HEK293T (cell line): ENCODE measurements around the gene MLN.

Source experiments
- ARNT ChIP-seq: fragments of 450-650 bp; IDR thresholded peaks from 2 replicates; pipeline ENCODE4 v1.6.1; 2017; ENCODE audit warnings: mild to moderate bottlenecking
- BHLHE40 ChIP-seq: fragments of 450-650 bp; IDR thresholded peaks from 2 replicates; pipeline ENCODE4 v1.6.1; 2016; ENCODE audit warnings: mild to moderate bottlenecking, moderate library complexity, borderline replicate concordance
- ELF4 ChIP-seq: fragments of 450-650 bp; IDR thresholded peaks from 2 replicates; pipeline ENCODE4 v1.6.1; 2017; ENCODE audit warnings: antibody characterized with exemption
- FOXK2 ChIP-seq: fragments of 450-650 bp; IDR thresholded peaks from 2 replicates; pipeline ENCODE4 v1.6.1; 2016; ENCODE audit warnings: mild to moderate bottlenecking
- FOXM1 ChIP-seq: fragments of 450-650 bp; IDR thresholded peaks from 2 replicates; pipeline ENCODE4 v1.6.1; 2017; ENCODE audit warnings: mild to moderate bottlenecking, borderline replicate concordance
- HDGF ChIP-seq: fragments of 450-650 bp; IDR thresholded peaks from 2 replicates; pipeline ENCODE4 v1.6.1; 2017; ENCODE audit warnings: antibody characterized with exemption, borderline replicate concordance
- L3MBTL2 ChIP-seq: fragments of 450-650 bp; conservative IDR thresholded peaks from 2 replicates; pipeline ENCODE4 v1.6.1; 2016; ENCODE audit warnings: mild to moderate bottlenecking
- LEF1 ChIP-seq: fragments of 450-650 bp; IDR thresholded peaks from 2 replicates; pipeline ENCODE4 v1.6.1; 2017; ENCODE audit warnings: mild to moderate bottlenecking, borderline replicate concordance
- SP1 ChIP-seq: fragments of 450-650 bp; IDR thresholded peaks from 2 replicates; pipeline ENCODE4 v1.6.1; 2017
- SUZ12 ChIP-seq: fragments of 450-650 bp; IDR thresholded peaks from 2 replicates; pipeline ENCODE4 v1.6.1; 2016; ENCODE audit warnings: mild to moderate bottlenecking
- TARDBP ChIP-seq: fragments of 450-650 bp; IDR thresholded peaks from 2 replicates; pipeline ENCODE4 v1.6.1; 2016
- ZNF384 ChIP-seq: fragments of 450-650 bp; IDR thresholded peaks from 2 replicates; pipeline ENCODE4 v1.6.1; 2016
- TF ChIP-seq, protein P1 (sequence below): fragments of 450-650 bp; IDR thresholded peaks from 2 replicates; pipeline ENCODE4 v1.6.1; 2016

DNA sequence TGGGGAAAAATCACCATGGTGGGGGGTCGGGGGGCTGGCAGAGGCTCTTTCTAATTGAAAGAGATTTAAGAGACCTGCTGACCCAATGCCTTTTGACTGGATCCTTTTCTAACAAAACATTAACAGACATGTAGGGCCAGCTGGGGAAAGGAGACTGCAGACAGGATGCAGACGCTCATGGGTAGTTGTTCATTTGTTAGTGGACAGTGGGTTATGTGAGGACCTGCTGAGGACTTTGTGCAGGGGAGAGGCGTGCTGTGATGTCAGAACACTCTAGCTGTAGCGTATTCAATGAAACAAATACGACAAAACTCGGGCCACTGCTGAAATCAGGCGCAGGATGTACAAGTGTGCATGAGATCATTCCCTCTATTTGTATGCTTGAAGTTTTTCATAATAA lies 58.3 kb downstream of the MLN start:
- no peak for TF ChIP-seq FOXK2
- TF ChIP-seq HDGF, result no peak
- no peak for TF ChIP-seq ARNT
- no peak for TF ChIP-seq ZNF384
- TF ChIP-seq BHLHE40, result no peak
- TF ChIP-seq ELF4, result no peak
- no peak for TF ChIP-seq FOXM1
- no peak for TF ChIP-seq SP1
- no peak for TF ChIP-seq SUZ12
- no peak for TF ChIP-seq LEF1
- TF ChIP-seq, protein P1, sequence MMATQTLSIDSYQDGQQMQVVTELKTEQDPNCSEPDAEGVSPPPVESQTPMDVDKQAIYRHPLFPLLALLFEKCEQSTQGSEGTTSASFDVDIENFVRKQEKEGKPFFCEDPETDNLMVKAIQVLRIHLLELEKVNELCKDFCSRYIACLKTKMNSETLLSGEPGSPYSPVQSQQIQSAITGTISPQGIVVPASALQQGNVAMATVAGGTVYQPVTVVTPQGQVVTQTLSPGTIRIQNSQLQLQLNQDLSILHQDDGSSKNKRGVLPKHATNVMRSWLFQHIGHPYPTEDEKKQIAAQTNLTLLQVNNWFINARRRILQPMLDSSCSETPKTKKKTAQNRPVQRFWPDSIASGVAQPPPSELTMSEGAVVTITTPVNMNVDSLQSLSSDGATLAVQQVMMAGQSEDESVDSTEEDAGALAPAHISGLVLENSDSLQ, result no peak
- TF ChIP-seq TARDBP, result no peak
- TF ChIP-seq L3MBTL2, result no peak
